SHP77 treated with DMSO at 0.1 percent for 48 hours (cell line): ENCODE results near the gene PPP2R5C.

Experiments
- DNase-seq: peaks from one replicate; lab custom pipeline; 2025; lab: John Stamatoyannopoulos, UW

PPP2R5C gene

GRCh38 chr14:101887219-101887618 is 125.7 kb downstream of the PPP2R5C start:
- no peak for DNase-seq

GRCh38 chr14:101888182-101888581 is 126.7 kb downstream of the PPP2R5C start:
- DNase-seq: no peak

- DNase-seq: no peak
Observed at GRCh38 chr14:101889366-101889765, 127.9 kb downstream of the PPP2R5C start.

- DNase-seq: no peak
Observed at GRCh38 chr14:101889898-101890297, 128.4 kb downstream of the PPP2R5C start.

- no peak for DNase-seq
Observed at GRCh38 chr14:101891471-101891870, 130.0 kb downstream of the PPP2R5C start.

- DNase-seq: no peak
Observed at GRCh38 chr14:101893759-101894158, 132.2 kb downstream of the PPP2R5C start.

GRCh38 chr14:101894365-101895081 is 133.0 kb downstream of the PPP2R5C start:
- no peak for DNase-seq

- no peak for DNase-seq
Observed at GRCh38 chr14:101895256-101895655, 133.7 kb downstream of the PPP2R5C start.

- no peak for DNase-seq
Observed at GRCh38 chr14:101897326-101897725, 135.8 kb downstream of the PPP2R5C start.

- no peak for DNase-seq
Observed at GRCh38 chr14:101898416-101898815, 136.9 kb downstream of the PPP2R5C start.

GRCh38 chr14:101899263-101899662 is 137.8 kb downstream of the PPP2R5C start:
- no peak for DNase-seq

GRCh38 chr14:101900253-101900652 is 138.7 kb downstream of the PPP2R5C start:
- no peak for DNase-seq

- DNase-seq: no peak
Observed at GRCh38 chr14:101903111-101903561, 141.6 kb downstream of the PPP2R5C start.

- no peak for DNase-seq
Observed at GRCh38 chr14:101905614-101906013, 144.1 kb downstream of the PPP2R5C start.

- DNase-seq: no peak
Observed at GRCh38 chr14:101906645-101907044, 145.1 kb downstream of the PPP2R5C start.

GRCh38 chr14:101907619-101908018 is 146.1 kb downstream of the PPP2R5C start:
- DNase-seq: no peak

GRCh38 chr14:101908795-101909194 is 147.3 kb downstream of the PPP2R5C start:
- no peak for DNase-seq

- no peak for DNase-seq
Observed at GRCh38 chr14:101909371-101910096, 148.0 kb downstream of the PPP2R5C start.

GRCh38 chr14:101912841-101913240 is 151.3 kb downstream of the PPP2R5C start:
- DNase-seq: no peak

GRCh38 chr14:101914083-101914482 is 152.6 kb downstream of the PPP2R5C start:
- DNase-seq: no peak

GRCh38 chr14:101915871-101916815 is 154.6 kb downstream of the PPP2R5C start:
- DNase-seq: no peak

- no peak for DNase-seq
Observed at GRCh38 chr14:101916816-101917412, 155.4 kb downstream of the PPP2R5C start.
